GM23338 (cell line): ENCODE data around the gene PPP6R1. TPM values are rescaled to one million over a fixed set of nuclear protein-coding genes. Genes with fewer than 3 reads are reported as not detected.

Source experiments
- ATAC-seq: fragments of 200-7000 bp; cut with Tn5 transposase; 3 replicates; pipeline ENCODE4 v1.9.1; 2020
- DNase-seq: peaks from one replicate; pipeline ENCODE4 v3.0.0-alpha.2; 2015; ENCODE audit warnings: low spot score
- H2AFZ ChIP-seq: fragments of 200-600 bp; sonication (generic); 2 replicates; pipeline ENCODE4 v1.8.0; 2016; ENCODE audit warnings: antibody characterized with exemption, mild to moderate bottlenecking, moderate library complexity
- H3F3A ChIP-seq: fragments of 200-600 bp; sonication (generic); replicated peaks from 2 replicates; pipeline ENCODE4 v1.8.0; 2017; ENCODE audit warnings: antibody characterized with exemption, mixed run types, low read depth
- H3K27ac ChIP-seq: fragments of 200-600 bp; sonication (generic); 2 replicates; pipeline ENCODE4 v1.6.1; 2016; ENCODE audit warnings: low read depth
- H3K27me3 ChIP-seq: fragments of 200-600 bp; sonication (generic); 2 replicates; pipeline ENCODE4 v1.8.0; 2016; ENCODE audit warnings: mild to moderate bottlenecking, mixed run types, moderate library complexity; ENCODE audit not compliant: insufficient read depth
- H3K36me3 ChIP-seq: fragments of 200-600 bp; sonication (generic); 2 replicates; pipeline ENCODE4 v1.8.0; 2016; ENCODE audit warnings: mild to moderate bottlenecking; ENCODE audit not compliant: insufficient read depth
- H3K4me1 ChIP-seq: fragments of 200-600 bp; sonication (generic); 2 replicates; pipeline ENCODE4 v1.8.0; 2016; ENCODE audit warnings: mild to moderate bottlenecking, moderate library complexity; ENCODE audit not compliant: insufficient read depth
- H3K4me2 ChIP-seq: fragments of 200-600 bp; sonication (generic); 2 replicates; pipeline ENCODE4 v1.7.1; 2017; ENCODE audit warnings: mixed run types
- H3K4me3 ChIP-seq: fragments of 200-600 bp; sonication (generic); 2 replicates; pipeline ENCODE4 v1.6.1; 2016; ENCODE audit warnings: mixed run types
- H3K79me2 ChIP-seq: fragments of 200-600 bp; sonication (generic); replicated peaks from 2 replicates; pipeline ENCODE4 v1.8.0; 2017; ENCODE audit warnings: mild to moderate bottlenecking; ENCODE audit not compliant: insufficient read depth
- H3K9me2 ChIP-seq: fragments of 200-600 bp; sonication (generic); 2 replicates; pipeline ENCODE4 v1.8.0; 2017; ENCODE audit not compliant: insufficient read depth
- H4K20me1 ChIP-seq: fragments of 200-600 bp; sonication (generic); replicated peaks from 2 replicates; pipeline ENCODE4 v1.8.0; 2017; ENCODE audit warnings: mild to moderate bottlenecking; ENCODE audit not compliant: insufficient read depth
- H3K27ac Mint-ChIP-seq: 2 replicates; pipeline ENCODE4 v1.8.0; 2020; ENCODE audit warnings: inconsistent platforms, mild to moderate bottlenecking, moderate library complexity, mixed read lengths
- H3K27me3 Mint-ChIP-seq: 3 replicates; pipeline ENCODE4 v1.8.0; 2022; ENCODE audit warnings: low read depth, mild to moderate bottlenecking, moderate library complexity, mixed read lengths, inconsistent platforms; ENCODE audit not compliant: insufficient read depth, poor library complexity
- H3K36me3 Mint-ChIP-seq: 3 replicates; pipeline ENCODE4 v1.8.0; 2021; ENCODE audit warnings: low read depth, mild to moderate bottlenecking, inconsistent platforms, moderate library complexity, mixed read lengths
- H3K4me1 Mint-ChIP-seq: 3 replicates; pipeline ENCODE4 v1.8.0; 2020; ENCODE audit warnings: mild to moderate bottlenecking, inconsistent platforms, mixed read lengths
- H3K4me3 Mint-ChIP-seq: 3 replicates; pipeline ENCODE4 v1.8.0; 2021; ENCODE audit warnings: moderate library complexity, mild to moderate bottlenecking, inconsistent platforms, mixed read lengths
- H3K9me3 Mint-ChIP-seq: 3 replicates; pipeline ENCODE4 v1.8.0; 2020; ENCODE audit warnings: moderate library complexity, mild to moderate bottlenecking, inconsistent platforms, mixed read lengths
- CREB1 ChIP-seq: fragments of 250-450 bp; sonication (Bioruptor Pico); IDR thresholded peaks from 2 replicates; pipeline ENCODE4 v1.5.0; 2020; ENCODE audit warnings: low read depth, mild to moderate bottlenecking, moderate library complexity
- ETS1 ChIP-seq: IDR thresholded peaks from 2 replicates; pipeline ENCODE4 v1.6.1; 2016; ENCODE audit warnings: antibody characterized with exemption
- EZH2 ChIP-seq: fragments of 200-600 bp; sonication (generic); IDR thresholded peaks from one replicate; pipeline ENCODE4 v1.8.0; 2017; ENCODE audit warnings: antibody characterized with exemption, mild to moderate bottlenecking, low read depth; ENCODE audit not compliant: unreplicated experiment
- EZH2phosphoT487 ChIP-seq: fragments of 200-600 bp; sonication (generic); IDR thresholded peaks from one replicate; pipeline ENCODE4 v1.8.1; 2018; ENCODE audit warnings: antibody characterized with exemption; ENCODE audit not compliant: unreplicated experiment
- JUNB ChIP-seq: IDR thresholded peaks from one replicate; pipeline ENCODE4 v1.6.1; 2016; ENCODE audit warnings: antibody characterized with exemption; ENCODE audit not compliant: unreplicated experiment
- STAT1 ChIP-seq: IDR thresholded peaks from one replicate; pipeline ENCODE4 v1.6.1; 2016; ENCODE audit warnings: antibody characterized with exemption; ENCODE audit not compliant: unreplicated experiment
- ZNF114 ChIP-seq: fragments of 250-450 bp; sonication (Bioruptor Pico); IDR thresholded peaks from 2 replicates; pipeline ENCODE4 v1.5.0; 2020; ENCODE audit warnings: mild to moderate bottlenecking, moderate library complexity
- ZNF462 ChIP-seq: fragments of 250-450 bp; sonication (Bioruptor Pico); IDR thresholded peaks from 2 replicates; pipeline ENCODE4 v1.5.0; 2020; ENCODE audit warnings: mild to moderate bottlenecking, moderate library complexity
- polyA plus RNA-seq: library from polyadenylated mRNA; unstranded; fragments of >200 nt; fragmentation: Nextera tagmentation; extraction: Ambion mirVana; gene quantifications from 2 replicates; pipeline ENCODE4 v1.2.1, GENCODE V29; 2016
- total RNA-seq: library from RNA; depleted of rRNA; stranded (reverse); fragments of >200 nt; shearing (Covaris generic); gene quantifications from 2 replicates; pipeline ENCODE4 v1.2.3, GENCODE V29; 2014

The PPP6R1 gene
- total and polyA plus RNA-seq, 2 experiments from 2014 or later = 22.2 to 70.8 TPM

- no peaks in the 10 kb centered on the region for H3K9me3 Mint-ChIP-seq
- peaks cover 12% of the 10 kb centered on the region for H3K4me1 ChIP-seq
- H3K27ac ChIP-seq = no peak overlapping the region
- no peaks in the 10 kb centered on the region; the same call in 1 of the 2 replicates for H3K36me3 ChIP-seq
- H3K27me3 Mint-ChIP-seq = peaks cover 18% of the 10 kb centered on the region
- no peak overlapping the region; the same call in 2 of the 3 replicates for H3K4me3 Mint-ChIP-seq
- H3K9me2 ChIP-seq = no peaks in the 10 kb centered on the region
- H3K4me3 ChIP-seq = no peak overlapping the region
- no peaks in the 10 kb centered on the region for H3K27me3 ChIP-seq
- H3K4me1 Mint-ChIP-seq = peaks cover 10% of the 10 kb centered on the region; the same call in 2 of the 3 replicates
- H3K79me2 ChIP-seq = peaks cover 11% of the 10 kb centered on the region; the same call in 1 of the 2 replicates
- DNase-seq (no peak), ATAC-seq (no peak)
- no peak overlapping the region for H3K4me2 ChIP-seq
- peaks cover 8% of the 10 kb centered on the region for H4K20me1 ChIP-seq
- no peak overlapping the region for H2AFZ ChIP-seq
- H3K36me3 Mint-ChIP-seq = peaks cover 13% of the 10 kb centered on the region; the same call in 2 of the 3 replicates
- TF ChIP-seq ETS1 (no peak), CREB1 (CRISPR knock-in tag) (no peak), EZH2 (no peak), ZNF114 (CRISPR knock-in tag) (no peak), ZNF462 (CRISPR knock-in tag) (no peak), STAT1 (no peak), JUNB (no peak), EZH2phosphoT487 (no peak)
- H3K27ac Mint-ChIP-seq = no peak overlapping the region
- peaks cover 22% of the 10 kb centered on the region for H3F3A ChIP-seq
Measured at GRCh38 chr19:55275851-55276719, 17.3 kb upstream of the PPP6R1 start.
